Colonic mucosa (tissue), 4 donors: ENCODE results near the gene KIF19. TPM values are rescaled to one million over a fixed set of nuclear protein-coding genes. Genes with fewer than 3 reads are reported as not detected.

ENCODE experiments used
- DNase-seq: peaks from one replicate; pipeline ENCODE4 v3.0.0-alpha.2; 2020
- H3K27ac ChIP-seq: fragments of 200-600 bp; one replicate; pipeline ENCODE4 v1.8.0; 2021
- H3K27me3 ChIP-seq: fragments of 200-600 bp; one replicate; pipeline ENCODE4 v1.8.0; 2021
- H3K36me3 ChIP-seq: fragments of 200-600 bp; one replicate; pipeline ENCODE4 v1.8.0; 2021
- H3K4me1 ChIP-seq: fragments of 200-600 bp; one replicate; pipeline ENCODE4 v1.8.0; 2021; ENCODE audit warnings: mild to moderate bottlenecking
- H3K4me3 ChIP-seq: fragments of 200-600 bp; one replicate; pipeline ENCODE4 v1.8.0; 2021
- H3K9ac ChIP-seq, 2 donors: one replicate each; pipeline ENCODE4 v1.7.0; 2013; ENCODE audit warnings: control low read depth in 2 of 2, low read depth in 2 of 2, low read length in 2 of 2
- H3K9me3 ChIP-seq: fragments of 200-600 bp; one replicate; pipeline ENCODE4 v1.8.0; 2021
- intact Hi-C: fragments of 100-400 bp; cut with DNase I; formaldehyde crosslinking; loops from one replicate; pipeline ENCODE4 v1.14.1; 2022
- total RNA-seq, 2 donors: library from RNA; stranded (reverse); fragmentation: NEBNext Ultra II Directional in 1 of 2; extraction: Animal tissue kit (Norgen Biotek cat#: 25700) in 1 of 2; gene quantifications; one replicate each; pipeline ENCODE4 v1.2.1, GENCODE V29; 2021
- TF ChIP-seq, protein P1 (sequence below): fragments of 200-600 bp; IDR thresholded peaks from one replicate; pipeline ENCODE4 v1.8.0; 2022; ENCODE audit warnings: antibody characterized with exemption, mild to moderate bottlenecking
- donor health status: healthy.
- donor health status: DM: no; HTN: no; CAD: no.
- donor health status: DM: no; HTN: no; CAD: no.

Gene KIF19
- total RNA-seq, 2 donors from 2014 or later: 2.6 to 3.2 TPM

DNA sequence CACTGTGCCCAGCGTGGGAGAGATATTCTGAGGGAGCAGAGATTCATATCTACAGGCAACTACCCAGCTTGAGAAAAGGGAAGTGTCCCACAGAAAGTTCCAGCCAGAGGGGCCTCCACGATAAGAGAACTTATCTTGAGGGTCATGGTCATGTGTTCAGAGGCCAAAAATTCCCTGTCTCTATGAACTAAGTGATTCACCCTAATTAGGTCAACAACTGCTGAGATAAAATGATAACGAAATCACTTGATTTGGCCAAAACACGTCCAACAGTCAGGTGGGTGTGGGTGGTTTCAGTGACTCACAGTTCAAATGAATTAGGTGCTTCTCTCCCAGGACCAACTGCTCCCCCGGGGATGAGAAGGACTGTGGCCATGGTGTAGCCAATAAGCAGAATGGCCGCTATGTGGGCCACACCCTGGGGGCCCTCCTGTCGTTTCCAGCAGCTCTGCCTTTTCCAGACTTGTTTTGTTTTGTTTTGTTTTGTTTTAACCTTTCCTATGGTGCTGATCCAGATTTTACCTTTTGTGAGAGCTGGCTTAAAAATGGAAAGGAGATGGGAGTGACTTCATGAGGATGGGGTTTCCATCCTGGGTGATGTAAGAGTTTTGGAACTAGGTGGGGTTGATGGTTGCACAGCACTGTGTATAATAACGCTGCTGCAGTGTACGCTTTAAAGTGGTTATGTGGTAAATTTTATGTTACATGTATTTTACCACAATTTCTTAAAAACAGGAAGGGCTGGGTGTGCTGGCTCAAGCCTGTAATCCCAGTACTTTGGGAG is 43.2 kb upstream of the KIF19 start:
- Histone ChIP-seq H3K4me3 (no peak overlapping the region), H3K36me3 (no peaks in the 10 kb centered on the region), H3K9me3 (no peaks in the 10 kb centered on the region), H3K27me3 (no peaks in the 10 kb centered on the region), H3K9ac (no peak overlapping the region), H3K27ac (no peak overlapping the region), H3K4me1 (no peaks in the 10 kb centered on the region)
- intact Hi-C loops: no loop called here
- TF ChIP-seq, protein P1, sequence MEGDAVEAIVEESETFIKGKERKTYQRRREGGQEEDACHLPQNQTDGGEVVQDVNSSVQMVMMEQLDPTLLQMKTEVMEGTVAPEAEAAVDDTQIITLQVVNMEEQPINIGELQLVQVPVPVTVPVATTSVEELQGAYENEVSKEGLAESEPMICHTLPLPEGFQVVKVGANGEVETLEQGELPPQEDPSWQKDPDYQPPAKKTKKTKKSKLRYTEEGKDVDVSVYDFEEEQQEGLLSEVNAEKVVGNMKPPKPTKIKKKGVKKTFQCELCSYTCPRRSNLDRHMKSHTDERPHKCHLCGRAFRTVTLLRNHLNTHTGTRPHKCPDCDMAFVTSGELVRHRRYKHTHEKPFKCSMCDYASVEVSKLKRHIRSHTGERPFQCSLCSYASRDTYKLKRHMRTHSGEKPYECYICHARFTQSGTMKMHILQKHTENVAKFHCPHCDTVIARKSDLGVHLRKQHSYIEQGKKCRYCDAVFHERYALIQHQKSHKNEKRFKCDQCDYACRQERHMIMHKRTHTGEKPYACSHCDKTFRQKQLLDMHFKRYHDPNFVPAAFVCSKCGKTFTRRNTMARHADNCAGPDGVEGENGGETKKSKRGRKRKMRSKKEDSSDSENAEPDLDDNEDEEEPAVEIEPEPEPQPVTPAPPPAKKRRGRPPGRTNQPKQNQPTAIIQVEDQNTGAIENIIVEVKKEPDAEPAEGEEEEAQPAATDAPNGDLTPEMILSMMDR: no peak
- no peak for DNase-seq

DNA sequence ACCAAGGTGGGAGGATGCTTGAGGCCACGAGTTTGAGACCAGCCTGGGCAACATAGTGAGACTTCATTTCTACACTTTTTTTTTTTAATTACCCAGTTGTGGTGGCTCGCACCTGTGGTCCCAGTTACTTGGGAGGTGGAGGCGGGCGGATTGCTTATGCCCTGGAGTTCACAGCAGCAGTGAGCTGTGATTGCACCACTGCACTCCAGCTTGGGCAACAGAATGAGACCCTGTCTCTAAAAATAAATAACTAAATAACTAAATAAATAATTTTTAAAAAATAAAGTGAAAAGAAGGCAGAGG is 42.7 kb upstream of the KIF19 start:
- H3K4me1 ChIP-seq: no peaks in the 10 kb centered on the region
- TF ChIP-seq, protein P1: no peak
- intact Hi-C loops: no loop called here
- DNase-seq: no peak
- no peak overlapping the region for H3K9ac ChIP-seq
- no peaks in the 10 kb centered on the region for H3K27me3 ChIP-seq
- H3K36me3 ChIP-seq: no peaks in the 10 kb centered on the region
- H3K27ac ChIP-seq: no peak overlapping the region
- H3K9me3 ChIP-seq: no peaks in the 10 kb centered on the region
- H3K4me3 ChIP-seq: no peak overlapping the region

DNA sequence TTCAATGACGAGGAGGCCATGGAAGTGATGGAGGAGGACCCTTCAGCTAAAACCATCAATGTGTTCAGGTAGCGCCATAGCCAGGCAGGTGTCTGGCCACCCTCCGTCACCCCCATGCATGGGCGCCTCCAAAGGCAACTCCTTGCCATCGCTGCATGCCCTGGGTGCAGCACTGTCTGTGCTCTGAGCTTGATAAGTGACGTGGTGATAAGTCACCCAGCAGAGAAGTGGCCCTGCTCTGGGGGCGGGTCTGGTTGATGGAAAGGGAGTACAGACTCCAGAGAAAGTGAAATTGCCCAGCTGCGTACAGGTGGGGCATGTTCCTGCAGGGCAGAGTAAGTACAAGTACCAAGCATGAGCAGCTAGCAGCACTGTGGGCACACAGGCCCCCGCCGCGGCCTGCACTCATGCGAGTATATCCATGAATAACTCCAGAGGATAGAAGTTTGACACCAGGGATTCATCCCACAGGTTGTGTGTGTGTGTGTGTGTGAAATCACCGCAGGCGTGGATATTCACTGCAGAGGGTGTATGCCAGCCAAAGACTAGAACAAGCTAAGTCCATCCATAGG is 38.9 kb upstream of the KIF19 start:
- Histone ChIP-seq H3K9ac (no peak overlapping the region), H3K27ac (no peak overlapping the region), H3K4me1 (no peaks in the 10 kb centered on the region), H3K27me3 (no peaks in the 10 kb centered on the region), H3K4me3 (no peak overlapping the region), H3K36me3 (no peaks in the 10 kb centered on the region), H3K9me3 (no peaks in the 10 kb centered on the region)
- intact Hi-C loops: no loop called here
- TF ChIP-seq, protein P1: no peak
- no peak for DNase-seq

GRCh38 chr17:74288785-74289184 is 37.2 kb upstream of the KIF19 start:
- TF ChIP-seq, protein P1: no peak
- no peak overlapping the region for H3K27ac ChIP-seq
- no peaks in the 10 kb centered on the region for H3K4me1 ChIP-seq
- no peak overlapping the region for H3K9ac ChIP-seq
- intact Hi-C loops: no loop called here
- H3K9me3 ChIP-seq: no peaks in the 10 kb centered on the region
- no peak overlapping the region for H3K4me3 ChIP-seq
- H3K36me3 ChIP-seq: no peaks in the 10 kb centered on the region
- DNase-seq: no peak
- no peaks in the 10 kb centered on the region for H3K27me3 ChIP-seq

GRCh38 chr17:74289688-74290087 is 36.3 kb upstream of the KIF19 start:
- Histone ChIP-seq H3K4me3 (no peak overlapping the region), H3K27me3 (no peaks in the 10 kb centered on the region), H3K9me3 (no peaks in the 10 kb centered on the region), H3K27ac (no peak overlapping the region), H3K9ac (no peak overlapping the region), H3K36me3 (no peaks in the 10 kb centered on the region), H3K4me1 (no peaks in the 10 kb centered on the region)
- TF ChIP-seq, protein P1: no peak
- intact Hi-C loops: no loop called here
- no peak for DNase-seq
